AG04450 (cell line): Measurements from ENCODE around the gene MRPL32. TPM values are rescaled to one million over a fixed set of nuclear protein-coding genes. Genes with fewer than 3 reads are reported as not detected.

Experiments
- CTCF ChIA-PET: fragments of 300-600, 350-600 bp; formaldehyde crosslinking; extraction: SDS; loops from one replicate; lab custom pipeline; 2022; ENCODE audit warnings: antibody characterized with exemption, inconsistent platforms; lab: Charles Lee
- POLR2A ChIA-PET: fragments of 350-600 bp; formaldehyde crosslinking; extraction: SDS; loops from one replicate; lab custom pipeline; 2021; ENCODE audit warnings: antibody characterized with exemption, inconsistent platforms; lab: Yijun Ruan, JAX
- DNase-seq: peaks from one replicate; pipeline ENCODE4 v3.0.0-alpha.2; 2011; ENCODE audit warnings: low read depth, low spot score
- H3K27ac ChIP-seq: one replicate; pipeline ENCODE4 v1.5.1; 2012; ENCODE audit warnings: low read depth, low read length, control low read depth
- H3K27me3 ChIP-seq: one replicate; pipeline ENCODE4 v1.6.0; 2012; ENCODE audit warnings: low read length; ENCODE audit not compliant: control insufficient read depth, insufficient read depth
- H3K4me3 ChIP-seq: 2 replicates; pipeline ENCODE4 v1.5.1; 2011; ENCODE audit warnings: mild to moderate bottlenecking, low read depth, low read length, control low read depth
- H3K9me3 ChIP-seq: 2 replicates; pipeline ENCODE4 v1.5.1; 2012; ENCODE audit warnings: low read length; ENCODE audit not compliant: control insufficient read depth, insufficient read depth
- polyA plus RNA-seq: library from polyadenylated mRNA; depleted of rRNA; stranded (reverse); fragments of >200 nt; gene quantifications from 2 replicates; pipeline ENCODE4 v1.2.3, GENCODE V29; 2011
- TF ChIP-seq, protein P1 (sequence below): IDR thresholded peaks from 2 replicates; pipeline ENCODE4 v1.5.1; 2011; ENCODE audit warnings: low read depth, low read length, control low read depth, inconsistent platforms

MRPL32 gene
- polyA plus RNA-seq, 1 experiment, result 68.5 TPM

GRCh38 chr7:42893346-42894240 lies 38.6 kb upstream of the MRPL32 start:
- Histone ChIP-seq H3K27ac (no peak overlapping the region), H3K9me3 (no peaks in the 10 kb centered on the region; the same call in 1 of the 2 replicates), H3K4me3 (no peak overlapping the region), H3K27me3 (peaks cover 7% of the 10 kb centered on the region)
- ChIA-PET CTCF (no interaction called here), POLR2A (interaction anchor here (0.8 kb wide), 1 partner anchor 69 kb away, joined by 5 read pairs; no protein-coding TSS in a partner anchor)
- no peak for DNase-seq
- TF ChIP-seq, protein P1, sequence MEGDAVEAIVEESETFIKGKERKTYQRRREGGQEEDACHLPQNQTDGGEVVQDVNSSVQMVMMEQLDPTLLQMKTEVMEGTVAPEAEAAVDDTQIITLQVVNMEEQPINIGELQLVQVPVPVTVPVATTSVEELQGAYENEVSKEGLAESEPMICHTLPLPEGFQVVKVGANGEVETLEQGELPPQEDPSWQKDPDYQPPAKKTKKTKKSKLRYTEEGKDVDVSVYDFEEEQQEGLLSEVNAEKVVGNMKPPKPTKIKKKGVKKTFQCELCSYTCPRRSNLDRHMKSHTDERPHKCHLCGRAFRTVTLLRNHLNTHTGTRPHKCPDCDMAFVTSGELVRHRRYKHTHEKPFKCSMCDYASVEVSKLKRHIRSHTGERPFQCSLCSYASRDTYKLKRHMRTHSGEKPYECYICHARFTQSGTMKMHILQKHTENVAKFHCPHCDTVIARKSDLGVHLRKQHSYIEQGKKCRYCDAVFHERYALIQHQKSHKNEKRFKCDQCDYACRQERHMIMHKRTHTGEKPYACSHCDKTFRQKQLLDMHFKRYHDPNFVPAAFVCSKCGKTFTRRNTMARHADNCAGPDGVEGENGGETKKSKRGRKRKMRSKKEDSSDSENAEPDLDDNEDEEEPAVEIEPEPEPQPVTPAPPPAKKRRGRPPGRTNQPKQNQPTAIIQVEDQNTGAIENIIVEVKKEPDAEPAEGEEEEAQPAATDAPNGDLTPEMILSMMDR, result no peak

DNA sequence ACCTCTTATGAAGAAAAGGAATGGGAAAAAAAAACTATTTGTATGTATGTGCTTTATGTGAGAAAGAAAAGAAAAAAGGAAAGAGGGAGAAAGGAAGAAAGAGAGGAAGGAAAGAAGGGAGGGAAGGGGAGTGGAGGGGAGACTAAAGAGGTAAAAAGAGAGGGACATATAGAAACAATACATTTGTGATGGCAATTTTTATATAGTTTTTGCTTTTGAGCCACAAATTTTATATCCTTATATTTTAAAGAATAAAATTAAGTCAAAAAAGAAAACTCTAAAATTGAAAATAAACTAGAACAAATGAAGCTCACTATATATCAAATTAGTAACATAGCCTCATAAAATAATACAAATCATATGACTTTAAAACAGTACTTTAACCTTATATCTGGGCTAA lies 31.3 kb upstream of the MRPL32 start:
- H3K27ac ChIP-seq, result no peak overlapping the region
- no peak for DNase-seq
- H3K4me3 ChIP-seq, result no peak overlapping the region
- ChIA-PET POLR2A (no interaction called here), CTCF (no interaction called here)
- no peaks in the 10 kb centered on the region for H3K9me3 ChIP-seq
- TF ChIP-seq, protein P1, result no peak
- peaks cover 2% of the 10 kb centered on the region for H3K27me3 ChIP-seq

DNA sequence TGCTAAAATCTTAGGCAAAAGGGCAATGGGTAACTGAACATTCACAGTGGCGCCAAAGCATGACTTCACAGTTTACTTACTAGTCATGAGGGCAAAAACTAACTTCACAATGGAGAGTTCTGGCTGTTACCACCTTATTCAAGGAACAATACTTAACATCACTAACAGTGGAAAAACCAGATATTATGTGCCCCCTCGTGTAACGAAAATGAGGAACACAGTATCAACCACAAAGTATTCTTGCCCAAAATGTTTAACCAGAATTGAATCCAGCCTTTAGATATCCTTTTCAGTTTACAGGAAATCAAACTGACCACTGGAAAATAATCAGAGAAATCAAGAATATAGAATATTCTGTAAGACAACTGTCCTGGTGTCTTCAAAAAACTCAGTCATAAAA lies 29.8 kb upstream of the MRPL32 start:
- no peak for DNase-seq
- TF ChIP-seq, protein P1, result no peak
- CTCF ChIA-PET, result no interaction called here

GRCh38 chr7:42906181-42906580 lies 26.0 kb upstream of the MRPL32 start:
- TF ChIP-seq, protein P1, result no peak

More for the DNA sequence above, 29.8 kb upstream of the MRPL32 start:
- no peaks in the 10 kb centered on the region for H3K9me3 ChIP-seq
- POLR2A ChIA-PET, result no interaction called here
- H3K4me3 ChIP-seq, result no peak overlapping the region
- no peak overlapping the region for H3K27ac ChIP-seq
- H3K27me3 ChIP-seq, result no peaks in the 10 kb centered on the region

GRCh38 chr7:42907316-42907715 lies 24.9 kb upstream of the MRPL32 start:
- ChIA-PET POLR2A (no interaction called here), CTCF (no interaction called here)
- no peak overlapping the region for H3K27ac ChIP-seq
- TF ChIP-seq, protein P1, result no peak
- no peak for DNase-seq
- H3K9me3 ChIP-seq, result no peaks in the 10 kb centered on the region
- H3K27me3 ChIP-seq, result no peaks in the 10 kb centered on the region
- H3K4me3 ChIP-seq, result no peak overlapping the region

More at GRCh38 chr7:42906181-42906580, 26.0 kb upstream of the MRPL32 start:
- DNase-seq, result no peak
- ChIA-PET POLR2A (interaction anchor here (0.6 kb wide), 1 partner anchor 399 kb away, joined by 5 read pairs; no protein-coding TSS in a partner anchor), CTCF (interaction anchor here (0.8 kb wide), 1 partner anchor 965 kb away, joined by 3 read pairs; no protein-coding TSS in a partner anchor)
- Histone ChIP-seq H3K27ac (no peak overlapping the region), H3K4me3 (no peak overlapping the region), H3K27me3 (no peaks in the 10 kb centered on the region), H3K9me3 (no peaks in the 10 kb centered on the region)
